GM19351 (cell line): ENCODE data around the gene ZNF57.
"Not testable (repeated sequence)": the region's sequence is repeated elsewhere in the genome, so short reads cannot be mapped to it uniquely, and the experiment has no call there.

Source experiments
- ATAC-seq: cut with Tn5 transposase; IDR thresholded peaks from one replicate; pipeline ENCODE4 v1.9.1; 2021; ENCODE audit warnings: mild to moderate bottlenecking, moderate library complexity; ENCODE audit not compliant: unreplicated experiment

The ZNF57 gene

DNA sequence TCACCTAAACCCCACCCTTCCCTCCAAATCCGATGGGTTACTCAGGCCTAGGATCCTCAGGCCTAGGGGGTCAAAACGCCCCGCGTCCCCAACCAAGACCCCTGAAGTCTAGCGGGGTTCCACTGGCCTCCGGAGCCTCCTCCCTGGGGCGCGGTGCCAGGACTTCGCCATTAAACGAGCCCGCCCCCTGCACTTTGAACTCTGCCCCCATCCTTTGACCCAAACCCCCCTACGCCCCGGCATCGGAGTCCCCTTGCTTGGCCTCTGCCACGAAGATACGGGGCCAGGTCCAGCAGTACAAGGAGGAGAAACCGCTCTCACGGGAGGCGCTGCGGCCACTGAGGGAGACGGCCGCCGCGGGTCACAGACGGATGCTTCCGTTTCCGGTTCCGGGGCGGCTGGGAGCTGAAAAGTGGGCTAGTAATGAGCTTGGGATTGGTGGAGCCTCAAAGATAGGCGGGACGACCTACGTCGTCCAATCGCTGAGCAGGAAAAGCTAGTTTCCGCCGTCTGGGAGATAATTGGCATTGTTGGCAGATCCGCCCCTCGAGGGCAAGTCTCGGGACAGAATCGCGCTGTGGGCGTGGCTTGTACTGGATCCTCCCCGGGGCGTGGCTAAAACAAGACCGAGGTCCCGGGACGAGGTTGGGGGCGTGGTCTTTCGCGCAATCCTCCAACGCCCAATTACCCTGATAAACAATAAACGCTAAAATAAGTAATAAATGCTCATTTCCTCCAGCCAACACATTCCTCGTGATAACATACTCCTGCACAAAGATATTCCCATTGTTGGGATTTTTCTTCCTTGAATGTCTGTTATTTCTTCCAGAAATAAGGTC lies 49.8 kb downstream of the ZNF57 start:
- ATAC-seq: peak; percentile 91

DNA sequence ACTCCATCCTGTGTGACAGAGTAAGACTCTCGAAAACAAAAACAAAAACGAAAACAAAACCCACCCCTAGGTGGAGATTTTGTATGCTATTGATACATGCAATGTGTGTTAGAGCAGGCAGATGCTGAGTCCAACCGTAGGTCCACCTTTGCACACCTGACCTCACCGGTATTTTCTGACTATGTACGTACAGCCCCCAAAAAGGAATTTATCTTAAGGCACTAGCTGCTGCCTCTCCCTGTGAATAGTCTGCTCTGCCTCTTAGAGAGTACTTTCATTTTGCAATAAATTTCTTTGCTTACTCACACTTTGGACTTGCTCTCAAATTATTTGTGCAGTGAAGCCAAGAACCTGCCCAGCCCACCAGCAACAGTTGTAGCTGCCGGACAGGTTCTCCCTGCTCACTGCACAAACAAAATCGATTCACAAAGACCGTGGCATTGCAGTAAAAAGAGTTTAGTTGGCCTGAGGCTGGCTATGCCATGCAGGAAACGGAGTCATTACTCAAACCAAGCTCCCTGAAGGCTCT lies 52.3 kb downstream of the ZNF57 start:
- no peak for ATAC-seq

DNA sequence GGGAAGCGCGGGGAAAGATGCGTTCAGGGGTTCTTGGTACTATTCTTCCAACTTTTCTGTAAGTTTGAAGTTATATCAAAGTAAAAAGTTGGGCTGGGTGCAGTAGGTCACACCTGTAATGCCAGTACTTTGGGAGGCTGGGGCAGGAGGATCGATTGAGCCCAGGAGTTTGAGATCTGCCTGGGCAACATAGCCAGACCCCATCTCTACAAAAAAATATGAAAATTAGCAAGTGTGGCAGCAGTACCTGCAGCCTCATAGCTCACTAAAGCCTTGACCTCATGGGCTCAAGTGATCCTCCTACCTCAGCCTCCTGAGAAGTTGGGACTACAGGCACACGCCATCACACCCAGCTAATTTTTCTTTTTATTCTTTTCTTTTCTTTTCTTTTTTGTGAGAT lies 56.4 kb downstream of the ZNF57 start:
- no peak for ATAC-seq

DNA sequence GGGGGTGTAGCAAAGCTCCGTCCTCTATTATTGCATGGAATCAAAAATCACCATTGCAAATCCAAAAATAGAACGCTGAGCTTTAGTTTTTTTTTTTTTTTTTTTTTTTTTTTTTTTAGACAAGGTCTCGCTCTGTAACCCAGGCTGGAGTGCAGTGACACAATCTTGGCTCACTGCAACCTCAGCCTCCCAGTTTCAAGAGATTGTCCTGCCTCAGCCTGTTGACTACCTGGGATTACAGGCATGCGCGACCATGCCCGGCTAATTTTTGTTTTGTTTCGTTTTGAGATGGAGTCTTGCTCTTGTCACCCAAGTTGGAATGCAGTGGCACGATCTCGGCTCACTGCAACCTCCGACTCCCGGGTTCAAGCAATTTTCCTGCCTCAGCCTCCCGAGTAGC lies 59.4 kb downstream of the ZNF57 start:
- ATAC-seq: no peak

DNA sequence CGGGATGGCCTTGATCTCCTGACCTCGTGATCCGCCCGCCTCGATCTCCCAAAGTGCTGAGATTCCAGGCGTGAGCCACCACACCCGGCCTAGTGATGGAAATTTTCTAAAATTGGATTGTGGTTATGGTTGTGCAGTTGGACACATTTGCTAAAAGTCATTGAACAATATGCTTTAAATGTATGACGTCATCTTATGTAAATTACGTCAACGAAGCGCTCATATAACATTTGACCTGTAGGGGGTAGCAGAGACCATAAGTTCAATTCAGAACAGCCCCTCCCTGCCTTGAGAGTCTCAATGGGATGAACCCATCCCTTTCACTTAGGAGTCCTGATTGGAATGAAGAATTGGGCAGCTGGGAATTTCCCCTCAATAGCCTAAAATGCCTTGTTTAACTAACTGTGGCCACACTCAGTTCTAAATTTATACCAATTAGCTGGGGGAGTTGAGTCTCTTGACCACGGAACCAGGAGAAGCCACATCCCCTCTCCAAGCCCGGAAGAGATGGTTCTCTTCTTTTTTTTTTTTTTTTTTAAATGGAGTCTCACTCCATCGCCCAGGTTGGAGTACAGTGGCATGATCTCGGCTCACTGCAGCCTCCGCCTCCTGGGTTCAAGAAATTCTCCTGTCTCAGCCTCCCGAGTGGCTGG lies 61.4 kb downstream of the ZNF57 start:
- no peak for ATAC-seq

DNA sequence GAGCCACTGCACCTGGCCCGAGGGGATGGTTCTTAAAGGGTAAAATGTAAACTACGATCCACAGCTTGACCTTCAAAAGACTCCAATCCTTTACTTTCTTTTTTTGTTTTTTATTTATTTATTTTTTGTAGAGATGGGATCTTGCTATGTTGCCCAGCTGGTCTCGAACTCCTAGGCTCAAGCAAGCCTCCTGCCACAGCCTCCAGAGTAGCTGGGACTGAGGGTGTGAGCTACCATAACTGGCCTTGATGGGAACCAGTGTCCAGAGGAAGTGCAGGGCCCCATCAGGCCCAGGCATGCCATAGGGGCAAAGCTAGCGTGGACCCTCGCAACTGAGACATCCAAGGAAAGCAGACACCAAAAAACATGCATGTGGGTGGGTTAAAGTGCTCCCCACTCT lies 62.4 kb downstream of the ZNF57 start:
- ATAC-seq: no peak

DNA sequence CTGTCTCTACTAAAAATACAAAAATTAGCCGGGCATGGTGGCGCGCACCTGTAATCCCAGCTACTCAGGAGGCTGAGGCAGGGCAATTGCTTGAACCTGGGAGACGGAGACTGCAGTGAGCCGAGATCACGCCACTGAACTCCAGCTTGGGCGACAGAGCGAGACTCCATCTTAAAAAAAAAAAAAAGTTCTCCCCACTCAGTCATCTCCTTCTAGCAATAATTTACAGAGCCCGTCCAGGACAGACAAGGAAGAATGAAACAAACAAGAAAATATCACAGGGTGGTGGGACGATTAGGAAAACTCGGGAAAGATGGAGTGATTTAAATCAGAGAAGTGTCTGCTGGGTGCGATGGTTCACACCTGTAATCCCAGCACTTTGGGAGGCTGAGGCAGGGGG lies 62.9 kb downstream of the ZNF57 start:
- not testable (repeated sequence) for ATAC-seq

DNA sequence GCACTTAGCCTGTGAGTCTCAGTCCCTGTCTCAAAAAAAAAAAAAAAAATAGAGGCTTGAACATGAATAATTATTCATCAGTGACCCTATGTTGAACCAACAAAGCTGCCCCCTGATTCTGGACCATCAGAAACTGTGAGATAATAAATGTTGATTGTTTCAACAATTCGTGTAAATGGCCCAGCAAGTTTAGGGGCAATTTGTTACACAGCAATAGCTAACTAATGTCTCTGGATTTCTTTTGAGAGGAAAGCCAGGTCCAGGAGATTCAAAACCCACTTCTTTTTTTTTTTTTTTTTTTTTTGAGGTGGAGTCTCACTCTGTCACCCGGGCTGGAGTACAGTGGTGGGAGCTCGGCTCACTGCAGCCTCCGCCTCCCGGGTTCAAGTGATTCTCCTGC lies 64.1 kb downstream of the ZNF57 start:
- ATAC-seq: no peak

DNA sequence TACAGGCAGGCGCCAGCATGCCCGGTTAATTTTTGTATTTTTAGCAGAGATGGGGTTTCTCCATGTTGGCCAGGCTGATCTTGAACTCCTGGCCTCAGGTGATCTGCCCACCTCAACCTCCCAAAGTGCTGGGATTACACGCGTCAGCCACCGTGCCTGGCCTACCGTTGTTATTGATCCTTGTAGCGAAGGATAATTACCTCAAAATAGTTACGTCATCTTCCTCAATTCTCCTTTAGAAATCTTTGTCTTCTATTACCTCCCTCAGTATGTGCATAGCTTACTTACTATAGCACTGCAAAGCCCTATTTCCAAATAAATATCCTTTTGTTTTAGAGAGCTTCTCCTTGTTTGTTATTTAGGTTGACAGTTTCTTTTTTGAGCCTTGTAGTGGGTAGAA lies 67.2 kb downstream of the ZNF57 start:
- no peak for ATAC-seq
